Retinal pigment epithelial cell (primary cell): Measurements from ENCODE around the gene CPLANE2.

ENCODE experiments used
- DNase-seq: peaks from one replicate; pipeline ENCODE4 v3.0.0-alpha.2; 2010; ENCODE audit warnings: low read depth
- H3K4me3 ChIP-seq: 2 replicates; pipeline ENCODE4 v1.5.1; 2011; ENCODE audit warnings: mild to moderate bottlenecking, low read length, control low read depth, moderate library complexity
- CTCF ChIP-seq: conservative IDR thresholded peaks from 2 replicates; pipeline ENCODE4 v1.5.1; 2011; ENCODE audit warnings: low read depth, low read length, control low read depth, inconsistent platforms

The CPLANE2 gene

DNA sequence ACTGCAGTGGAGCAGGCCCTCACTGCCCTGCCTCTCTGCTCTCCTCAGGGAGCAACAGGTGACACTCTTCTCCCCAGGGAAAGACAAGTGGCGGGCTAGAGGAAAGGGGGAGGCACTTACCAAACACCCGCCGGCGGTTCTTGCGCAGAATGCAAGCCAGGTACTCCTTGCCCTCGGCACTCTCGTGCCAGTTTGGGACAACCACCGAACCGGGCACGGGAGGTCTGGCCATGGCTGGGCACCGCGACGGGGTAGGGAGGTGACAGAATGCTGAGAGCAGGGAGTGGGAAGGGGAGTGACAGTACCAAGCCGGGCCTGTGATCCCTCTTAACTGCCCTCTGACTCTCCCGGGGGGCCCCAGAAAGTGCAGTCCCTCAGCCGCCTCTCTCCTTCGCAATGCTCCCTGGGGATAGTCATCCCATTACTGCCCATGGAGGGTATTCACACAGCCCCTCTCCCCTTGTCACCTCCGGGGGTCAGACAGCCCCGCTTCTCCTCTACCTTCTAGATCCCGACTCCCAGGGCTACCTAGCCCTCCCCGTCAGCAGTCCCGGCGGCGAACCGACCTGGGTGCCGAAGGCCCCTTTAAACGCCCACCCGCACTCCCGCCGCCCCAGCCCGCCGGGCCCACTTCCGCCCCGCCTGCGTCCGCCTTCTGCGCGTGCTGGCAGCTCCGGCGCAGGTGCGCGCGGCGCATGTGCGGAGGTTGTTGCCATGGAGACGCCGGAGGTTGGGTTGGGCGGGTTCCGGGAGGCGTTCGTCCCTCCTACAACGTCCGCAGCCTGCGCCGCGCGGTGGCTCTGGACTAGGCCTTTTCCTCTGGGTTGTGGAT is at the start of gene CPLANE2:
Gene CPLANE2, minus strand, starts transcription at position 673 of the 832 bp plus-strand sequence. Its CDS starts 441 bp downstream, at position 232.
- TF ChIP-seq CTCF = no peak
- peak within 1 kb of the TSS; percentile 74 for H3K4me3 ChIP-seq
- peak; percentile 52 for DNase-seq

GRCh38 chr1:16286122-16286521 is 49.1 kb upstream of the CPLANE2 start:
- no peak for DNase-seq
- H3K4me3 ChIP-seq = no peak overlapping the region
- no peak for TF ChIP-seq CTCF

DNA sequence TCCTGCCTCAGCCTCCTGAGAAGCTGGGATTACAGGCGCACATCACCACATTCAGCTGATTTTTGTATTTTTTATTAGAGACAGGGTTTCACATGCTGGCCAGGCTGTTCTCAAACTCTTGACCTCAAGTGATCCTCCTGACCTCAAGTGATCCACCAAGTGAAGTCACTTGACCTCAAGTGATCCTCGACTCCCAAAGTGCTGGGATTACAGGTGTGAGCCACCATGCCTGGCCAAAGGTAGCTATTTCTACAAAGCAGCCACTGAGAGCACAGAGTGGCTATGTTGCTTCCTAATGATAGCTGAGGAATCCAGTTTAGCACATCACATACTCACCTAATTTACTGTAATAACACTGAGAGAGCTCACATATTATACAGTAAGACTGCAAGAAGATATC is 44.8 kb upstream of the CPLANE2 start:
- no peak for TF ChIP-seq CTCF
- no peak overlapping the region for H3K4me3 ChIP-seq
- no peak for DNase-seq

GRCh38 chr1:16279186-16279585 is 42.2 kb upstream of the CPLANE2 start:
- no peak overlapping the region for H3K4me3 ChIP-seq
- no peak for TF ChIP-seq CTCF
- DNase-seq = no peak

GRCh38 chr1:16276302-16277030 is 39.5 kb upstream of the CPLANE2 start:
- no peak overlapping the region for H3K4me3 ChIP-seq
- TF ChIP-seq CTCF = no peak
- no peak for DNase-seq

GRCh38 chr1:16275591-16275990 is 38.6 kb upstream of the CPLANE2 start:
- DNase-seq = no peak
- TF ChIP-seq CTCF = no peak
- no peak overlapping the region for H3K4me3 ChIP-seq

DNA sequence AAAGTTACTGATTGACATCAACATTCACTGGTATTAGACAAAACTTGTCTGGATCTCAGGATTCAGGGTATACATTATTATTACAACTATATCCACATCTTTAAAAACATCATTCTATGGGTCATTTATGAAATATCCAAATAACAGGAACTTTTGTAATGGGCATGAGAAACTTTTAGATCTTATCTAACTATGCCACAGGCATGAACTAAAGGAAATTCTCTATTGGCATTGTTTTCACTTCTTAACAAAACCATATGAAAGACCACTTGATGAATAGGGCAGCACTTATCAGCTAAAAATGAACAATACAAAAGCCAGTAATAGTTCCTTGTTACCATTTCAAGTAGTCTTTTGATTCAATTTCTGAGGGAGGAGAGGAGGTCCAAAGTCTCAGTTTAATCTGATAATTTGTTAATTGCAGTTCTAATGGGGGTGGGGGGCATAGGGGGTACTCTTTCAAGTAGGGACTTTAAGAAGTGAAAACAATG is 30.8 kb upstream of the CPLANE2 start:
- no peak for DNase-seq
- no peak for TF ChIP-seq CTCF
- H3K4me3 ChIP-seq = no peak overlapping the region
